NB4 (cell line): Measurements from ENCODE around the gene MUL1.

Source experiments
- CTCF ChIP-seq: IDR thresholded peaks from one replicate; pipeline ENCODE4 v1.5.1; 2012; ENCODE audit warnings: low read depth, low read length
- MAX ChIP-seq: IDR thresholded peaks from 2 replicates; pipeline ENCODE4 v1.6.1; 2011; ENCODE audit warnings: low read depth, low read length
- MYC ChIP-seq: IDR thresholded peaks from 2 replicates; pipeline ENCODE4 v1.6.1; 2011; ENCODE audit warnings: low read depth, low read length
- POLR2A ChIP-seq: IDR thresholded peaks from 2 replicates; pipeline ENCODE4 v1.6.1; 2011; ENCODE audit warnings: mild to moderate bottlenecking; ENCODE audit not compliant: insufficient read length; ENCODE audit errors: extremely low read depth

- TF ChIP-seq CTCF (no peak), POLR2A (no peak), MAX (no peak), MYC (no peak)
These were observed 8.2 kb downstream of the MUL1 start for GRCh38 chr1:20499718-20500117.
